Stimulated activated effector memory CD8-positive, alpha-beta T cell treated with anti-CD3 and anti-CD28 coated beads, Interleukin-12 subunit alpha, Interleukin-12 subunit beta, amount 100 ng/mL, for 72 hours (primary cell): ENCODE results near the gene SERPIND1.
"Not testable (repeated sequence)": the region's sequence is repeated elsewhere in the genome, so short reads cannot be mapped to it uniquely, and the experiment has no call there.

ENCODE experiments used
- ATAC-seq: fragments of 150-1000 bp; cut with Tn5 transposase; 2 replicates; pipeline ENCODE4 v1.10.0; 2021
- DNase-seq, 2 donors: peaks; one replicate each; pipeline ENCODE4 v3.0.0; 2021 to 2022; ENCODE audit warnings: low spot score in 2 of 2
- H3K27ac Mint-ChIP-seq: one replicate; pipeline ENCODE4 v1.8.0; 2022; ENCODE audit warnings: mild to moderate bottlenecking, mixed read lengths
- H3K36me3 Mint-ChIP-seq: one replicate; pipeline ENCODE4 v1.8.0; 2022; ENCODE audit warnings: mild to moderate bottlenecking, mixed read lengths
- H3K4me1 Mint-ChIP-seq: one replicate; pipeline ENCODE4 v1.8.0; 2022; ENCODE audit warnings: mixed read lengths
- H3K4me3 Mint-ChIP-seq: one replicate; pipeline ENCODE4 v1.8.0; 2022; ENCODE audit warnings: mild to moderate bottlenecking, mixed read lengths
- H3K9me3 Mint-ChIP-seq: one replicate; pipeline ENCODE4 v1.8.0; 2022; ENCODE audit warnings: mixed read lengths

SERPIND1 gene

GRCh38 chr22:20823264-20823663 is 49.4 kb downstream of the SERPIND1 start:
- DNase-seq = no peak
- no peak overlapping the region for H3K27ac Mint-ChIP-seq
- no peaks in the 10 kb centered on the region for H3K4me1 Mint-ChIP-seq
- ATAC-seq = no peak
- H3K4me3 Mint-ChIP-seq = no peak overlapping the region
- no peaks in the 10 kb centered on the region for H3K9me3 Mint-ChIP-seq
- peaks cover 88% of the 10 kb centered on the region for H3K36me3 Mint-ChIP-seq

- H3K27ac Mint-ChIP-seq = not testable (repeated sequence)
- peaks cover 86% of the 10 kb centered on the region for H3K36me3 Mint-ChIP-seq
Observed at GRCh38 chr22:20825216-20825615, 51.3 kb downstream of the SERPIND1 start.

GRCh38 chr22:20825624-20826023 is 51.7 kb downstream of the SERPIND1 start:
- H3K4me1 Mint-ChIP-seq = no peaks in the 10 kb centered on the region
- H3K9me3 Mint-ChIP-seq = no peaks in the 10 kb centered on the region
- no peak overlapping the region for H3K4me3 Mint-ChIP-seq
- no peak for DNase-seq
- H3K36me3 Mint-ChIP-seq = peaks cover 86% of the 10 kb centered on the region
- ATAC-seq = no peak
- peak overlapping the region; percentile 49 for H3K27ac Mint-ChIP-seq

More at GRCh38 chr22:20825216-20825615, 51.3 kb downstream of the SERPIND1 start:
- H3K9me3 Mint-ChIP-seq, H3K4me3 Mint-ChIP-seq, ATAC-seq, H3K4me1 Mint-ChIP-seq, DNase-seq: not testable (repeated sequence)

GRCh38 chr22:20826373-20827152 is 52.6 kb downstream of the SERPIND1 start:
- peaks cover 90% of the 10 kb centered on the region for H3K36me3 Mint-ChIP-seq
- H3K27ac Mint-ChIP-seq = peak overlapping the region; percentile 3
- not testable (repeated sequence) for H3K9me3 Mint-ChIP-seq

GRCh38 chr22:20829491-20830134 is 55.7 kb downstream of the SERPIND1 start:
- peak overlapping the region; percentile 24 for H3K27ac Mint-ChIP-seq
- H3K9me3 Mint-ChIP-seq = no peaks in the 10 kb centered on the region
- no peak overlapping the region for H3K4me3 Mint-ChIP-seq
- DNase-seq (no peak), ATAC-seq (no peak)
- H3K4me1 Mint-ChIP-seq = peaks cover 7% of the 10 kb centered on the region
- peaks cover 94% of the 10 kb centered on the region for H3K36me3 Mint-ChIP-seq

More at GRCh38 chr22:20826373-20827152, 52.6 kb downstream of the SERPIND1 start:
- not testable (repeated sequence) for H3K4me3 Mint-ChIP-seq, ATAC-seq, DNase-seq, H3K4me1 Mint-ChIP-seq

GRCh38 chr22:20833225-20833665 is 59.3 kb downstream of the SERPIND1 start:
- DNase-seq (no peak), ATAC-seq (no peak)
- Mint-ChIP-seq H3K4me1 (peaks cover 8% of the 10 kb centered on the region), H3K27ac (peak overlapping the region; percentile 50), H3K9me3 (no peaks in the 10 kb centered on the region), H3K4me3 (no peak overlapping the region), H3K36me3 (peaks cover 71% of the 10 kb centered on the region)

- peaks cover 15% of the 10 kb centered on the region for H3K4me1 Mint-ChIP-seq
- no peaks in the 10 kb centered on the region for H3K9me3 Mint-ChIP-seq
- DNase-seq (no peak), ATAC-seq (no peak)
- peaks cover 63% of the 10 kb centered on the region for H3K36me3 Mint-ChIP-seq
- no peak overlapping the region for H3K27ac Mint-ChIP-seq
- no peak overlapping the region for H3K4me3 Mint-ChIP-seq
Observed at GRCh38 chr22:20834206-20834605, 60.3 kb downstream of the SERPIND1 start.

- ATAC-seq = no peak
- no peak for DNase-seq
- no peak overlapping the region for H3K4me3 Mint-ChIP-seq
- no peak overlapping the region for H3K27ac Mint-ChIP-seq
- H3K36me3 Mint-ChIP-seq = peaks cover 57% of the 10 kb centered on the region
- H3K9me3 Mint-ChIP-seq = no peaks in the 10 kb centered on the region
- peaks cover 20% of the 10 kb centered on the region for H3K4me1 Mint-ChIP-seq
Observed at GRCh38 chr22:20834725-20835124, 60.8 kb downstream of the SERPIND1 start.
